ENCODE results near the gene KDM3B.

GRCh38 chr5:138467711-138468132, 115.2 kb downstream of the KDM3B start:
- TF ChIP-seq CTCF (IDR thresholded peaks at IDR 0.05) (no peak), POLR2A (IDR thresholded peaks at IDR 0.05) (no peak)
